ENCODE measurements around the gene PTPRT.

DNA sequence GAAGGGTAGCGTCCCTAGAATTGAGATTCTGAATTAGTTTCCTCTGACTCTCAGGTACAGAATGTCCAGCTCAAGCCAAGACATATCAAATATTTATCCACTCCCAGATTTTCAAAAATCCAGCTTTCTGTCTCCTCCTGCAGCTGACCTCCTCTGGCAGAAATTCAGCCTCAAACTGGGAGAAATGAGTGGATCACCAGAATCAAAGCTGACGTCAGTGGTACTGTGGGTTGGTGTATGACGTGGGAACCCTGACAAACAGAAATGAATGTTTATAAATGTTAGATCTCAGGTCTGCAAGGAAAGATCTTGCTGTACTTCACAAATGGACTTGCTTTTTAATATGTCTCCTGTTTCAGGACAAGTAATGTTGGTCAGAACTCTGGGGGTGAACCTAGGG, 595.0 kb downstream of the PTPRT start:
- TF ChIP-seq SP1 (IDR thresholded peaks at IDR 0.05), result no peak
- no peak for TF ChIP-seq SUZ12 (IDR thresholded peaks at IDR 0.05)
- TF ChIP-seq NFRKB (IDR thresholded peaks at IDR 0.05), result no peak
- no peak for TF ChIP-seq BHLHE40 (IDR thresholded peaks at IDR 0.05; ENCODE audit: borderline replicate concordance)
- no peak for TF ChIP-seq FOXK2 (IDR thresholded peaks at IDR 0.05)
- TF ChIP-seq, protein P1, sequence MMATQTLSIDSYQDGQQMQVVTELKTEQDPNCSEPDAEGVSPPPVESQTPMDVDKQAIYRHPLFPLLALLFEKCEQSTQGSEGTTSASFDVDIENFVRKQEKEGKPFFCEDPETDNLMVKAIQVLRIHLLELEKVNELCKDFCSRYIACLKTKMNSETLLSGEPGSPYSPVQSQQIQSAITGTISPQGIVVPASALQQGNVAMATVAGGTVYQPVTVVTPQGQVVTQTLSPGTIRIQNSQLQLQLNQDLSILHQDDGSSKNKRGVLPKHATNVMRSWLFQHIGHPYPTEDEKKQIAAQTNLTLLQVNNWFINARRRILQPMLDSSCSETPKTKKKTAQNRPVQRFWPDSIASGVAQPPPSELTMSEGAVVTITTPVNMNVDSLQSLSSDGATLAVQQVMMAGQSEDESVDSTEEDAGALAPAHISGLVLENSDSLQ (IDR thresholded peaks at IDR 0.05), result no peak
